ENCODE data around the gene RAPGEF4. TPM values are rescaled to one million over a fixed set of nuclear protein-coding genes. Genes with fewer than 3 reads are reported as not detected.

The RAPGEF4 gene
- total and polyA plus RNA-seq, 3 experiments from 2014 or later: not detected

DNA sequence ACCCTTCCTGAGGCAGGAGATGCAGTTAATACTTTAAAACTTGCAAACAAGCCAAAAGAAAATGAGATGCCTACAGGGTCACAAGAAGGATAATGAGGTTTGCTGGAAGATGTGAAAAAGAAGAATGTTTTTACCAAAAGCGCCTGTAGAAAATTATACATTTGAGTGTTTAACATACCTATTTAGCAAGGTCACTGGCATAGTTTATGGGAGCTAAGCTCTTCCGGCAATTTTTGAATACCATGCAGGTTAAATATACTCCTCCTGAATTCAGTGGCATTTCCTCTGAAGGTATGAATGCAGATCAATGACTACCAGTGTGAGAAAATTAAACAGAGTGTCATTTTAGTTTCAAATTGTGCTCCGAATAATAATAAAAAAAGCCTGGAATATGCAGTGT lies 318.8 kb downstream of the RAPGEF4 start:
- Histone ChIP-seq H3K27ac (ENCODE audit: low read depth, low read length) (no peak overlapping the region), H3K4me1 (ENCODE audit: insufficient read depth, low read length) (no peaks in the 10 kb centered on the region), H3K36me3 (ENCODE audit: insufficient read depth, low read length) (no peaks in the 10 kb centered on the region), H3K9me3 (ENCODE audit: low read length) (no peaks in the 10 kb centered on the region), H3K27me3 (ENCODE audit: insufficient read depth, low read length, poor library complexity, severe bottlenecking) (no peaks in the 10 kb centered on the region), H3K4me3 (ENCODE audit: low read length) (no peak overlapping the region)
- no peaks in the 10 kb centered on the region for H3K4me1 Mint-ChIP-seq
- ChIA-PET CTCF (no interaction called here), POLR2A (no interaction called here)
- H3K9me3 Mint-ChIP-seq: no peaks in the 10 kb centered on the region
- no peak overlapping the region for H3K4me3 Mint-ChIP-seq
- H3K36me3 Mint-ChIP-seq: no peaks in the 10 kb centered on the region
- no peak overlapping the region for H3K27ac Mint-ChIP-seq
- peaks cover 6 to 26% of the 10 kb centered on the region in 2 donors for H3K27me3 Mint-ChIP-seq
- no peak for DNase-seq

DNA sequence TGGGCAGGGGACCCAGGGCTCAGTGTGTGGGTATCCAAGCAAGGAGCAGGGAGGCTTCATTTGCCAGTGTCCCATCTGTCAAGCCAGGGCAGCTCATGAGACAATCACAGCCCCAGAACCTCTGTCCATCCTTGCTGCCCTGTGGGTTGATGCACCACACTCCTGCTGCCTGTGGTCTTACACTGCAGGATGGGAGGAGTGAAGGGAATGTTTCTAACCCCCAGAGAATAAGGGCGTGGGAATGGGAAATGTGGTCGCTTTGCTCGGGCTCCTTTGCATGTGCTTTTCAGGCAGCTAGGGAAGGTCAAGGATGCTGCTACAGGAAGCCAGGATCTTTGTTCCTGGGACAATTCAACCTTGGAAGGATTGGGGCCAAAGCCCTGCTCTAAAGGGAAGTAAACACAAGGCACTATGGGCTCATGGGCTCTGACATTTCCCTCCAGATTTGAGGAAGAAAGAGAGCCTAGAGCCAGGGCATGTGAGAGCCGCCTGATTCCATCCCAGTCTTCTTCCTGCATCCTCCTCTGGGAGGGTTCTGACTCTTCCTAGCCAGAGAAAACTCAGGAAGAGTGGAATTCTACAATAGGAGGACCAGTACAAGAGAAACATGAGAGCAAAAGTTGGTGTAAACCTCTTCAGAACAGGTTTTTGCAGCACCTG lies 321.2 kb downstream of the RAPGEF4 start:
- Mint-ChIP-seq H3K27me3 (peaks cover 6 to 31% of the 10 kb centered on the region in 2 donors), H3K4me3 (no peak overlapping the region), H3K9me3 (no peaks in the 10 kb centered on the region), H3K27ac (no peak overlapping the region), H3K4me1 (no peaks in the 10 kb centered on the region), H3K36me3 (no peaks in the 10 kb centered on the region)
- Histone ChIP-seq H3K36me3 (ENCODE audit: insufficient read depth, low read length) (no peaks in the 10 kb centered on the region), H3K27me3 (ENCODE audit: insufficient read depth, low read length, poor library complexity, severe bottlenecking) (no peaks in the 10 kb centered on the region), H3K4me1 (ENCODE audit: insufficient read depth, low read length) (no peaks in the 10 kb centered on the region), H3K27ac (ENCODE audit: low read depth, low read length) (no peak overlapping the region), H3K9me3 (ENCODE audit: low read length) (no peaks in the 10 kb centered on the region), H3K4me3 (ENCODE audit: low read length) (no peak overlapping the region)
- ChIA-PET POLR2A (no interaction called here), CTCF (no interaction called here)
- DNase-seq: no peak

DNA sequence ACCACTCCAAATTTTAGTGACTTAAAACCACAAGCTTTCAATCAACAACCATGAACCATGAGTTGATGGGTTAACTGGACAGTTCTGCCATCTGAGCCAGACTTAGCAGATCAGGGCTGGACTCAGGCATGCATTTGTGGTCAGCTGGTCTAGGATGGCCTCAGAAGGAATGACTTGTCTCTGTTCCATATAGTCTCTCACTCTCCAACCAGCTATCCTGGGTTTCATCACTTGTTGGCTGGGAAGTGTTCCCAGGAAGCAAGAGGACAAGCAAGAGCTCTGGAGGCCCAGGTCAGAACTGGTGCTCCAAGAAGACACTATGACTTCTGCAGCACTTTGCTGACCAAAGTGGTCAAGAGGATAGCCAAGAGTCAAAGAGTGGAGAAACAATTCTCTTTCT lies 322.5 kb downstream of the RAPGEF4 start:
- H3K9me3 Mint-ChIP-seq: no peaks in the 10 kb centered on the region
- Histone ChIP-seq H3K36me3 (ENCODE audit: insufficient read depth, low read length) (no peaks in the 10 kb centered on the region), H3K9me3 (ENCODE audit: low read length) (no peaks in the 10 kb centered on the region), H3K27ac (ENCODE audit: low read depth, low read length) (no peak overlapping the region), H3K4me3 (ENCODE audit: low read length) (no peak overlapping the region), H3K27me3 (ENCODE audit: insufficient read depth, low read length, poor library complexity, severe bottlenecking) (no peaks in the 10 kb centered on the region), H3K4me1 (ENCODE audit: insufficient read depth, low read length) (no peaks in the 10 kb centered on the region)
- H3K36me3 Mint-ChIP-seq: no peaks in the 10 kb centered on the region
- H3K27ac Mint-ChIP-seq: no peak overlapping the region
- H3K4me1 Mint-ChIP-seq: no peaks in the 10 kb centered on the region
- ChIA-PET POLR2A (no interaction called here), CTCF (no interaction called here)
- no peak for DNase-seq
- H3K4me3 Mint-ChIP-seq: no peak overlapping the region
- peaks cover 3 to 33% of the 10 kb centered on the region in 2 donors for H3K27me3 Mint-ChIP-seq

DNA sequence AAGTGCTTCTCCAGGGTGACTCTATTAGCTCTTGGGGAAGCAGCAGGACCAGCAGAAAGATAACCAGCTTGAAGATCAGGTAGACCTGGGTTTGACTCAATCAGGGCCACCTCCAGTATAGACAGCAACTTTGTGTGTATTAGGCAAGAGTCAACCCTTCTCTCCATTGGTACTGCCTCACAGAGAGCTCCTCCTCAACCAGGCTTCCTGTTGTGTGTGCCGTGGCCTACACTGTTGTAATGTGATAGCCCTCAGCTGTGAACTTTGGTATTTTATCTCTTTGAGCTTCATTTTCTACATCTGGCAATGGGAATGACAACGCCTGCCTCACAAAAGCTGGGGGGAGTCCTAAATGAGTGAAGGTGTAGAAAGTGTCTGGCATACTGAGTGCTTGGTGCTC lies 323.0 kb downstream of the RAPGEF4 start:
- H3K4me3 ChIP-seq (ENCODE audit: low read length): no peak overlapping the region
- H3K9me3 ChIP-seq (ENCODE audit: low read length): no peaks in the 10 kb centered on the region
- H3K36me3 ChIP-seq (ENCODE audit: insufficient read depth, low read length): no peaks in the 10 kb centered on the region
- no peak for DNase-seq
- H3K4me1 ChIP-seq (ENCODE audit: insufficient read depth, low read length): no peaks in the 10 kb centered on the region
- H3K27ac Mint-ChIP-seq: no peak overlapping the region
- POLR2A ChIA-PET: no interaction called here
- H3K4me3 Mint-ChIP-seq: no peak overlapping the region
- H3K4me1 Mint-ChIP-seq: no peaks in the 10 kb centered on the region
- no peaks in the 10 kb centered on the region for H3K27me3 ChIP-seq (ENCODE audit: insufficient read depth, low read length, poor library complexity, severe bottlenecking)
- H3K36me3 Mint-ChIP-seq: no peaks in the 10 kb centered on the region
- no peak overlapping the region for H3K27ac ChIP-seq (ENCODE audit: low read depth, low read length)
- CTCF ChIA-PET: no interaction called here
- peaks cover 2 to 29% of the 10 kb centered on the region in 2 donors for H3K27me3 Mint-ChIP-seq
- no peaks in the 10 kb centered on the region for H3K9me3 Mint-ChIP-seq

DNA sequence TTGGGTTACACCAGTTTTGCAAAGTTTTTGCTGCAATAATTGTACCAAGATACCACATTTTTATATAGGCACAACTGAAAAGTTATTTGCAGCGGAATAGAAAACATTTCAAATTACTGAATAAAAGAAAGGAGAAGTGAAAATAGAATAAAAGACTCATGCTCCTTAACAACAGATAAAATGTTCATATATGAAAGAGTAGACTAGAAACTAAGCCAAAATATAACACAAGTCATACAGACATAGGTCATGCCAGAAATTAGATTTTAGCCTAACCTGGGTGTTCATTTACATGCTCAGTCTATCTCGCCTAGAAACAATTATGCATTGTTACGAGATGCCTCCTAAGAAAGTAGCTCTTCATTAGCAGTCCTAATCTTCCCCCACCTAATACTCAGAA lies 323.6 kb downstream of the RAPGEF4 start:
- Histone ChIP-seq H3K27ac (ENCODE audit: low read depth, low read length) (no peak overlapping the region), H3K27me3 (ENCODE audit: insufficient read depth, low read length, poor library complexity, severe bottlenecking) (no peaks in the 10 kb centered on the region), H3K4me3 (ENCODE audit: low read length) (no peak overlapping the region), H3K4me1 (ENCODE audit: insufficient read depth, low read length) (no peaks in the 10 kb centered on the region), H3K9me3 (ENCODE audit: low read length) (no peaks in the 10 kb centered on the region), H3K36me3 (ENCODE audit: insufficient read depth, low read length) (no peaks in the 10 kb centered on the region)
- no peak for DNase-seq
- no peak overlapping the region for H3K4me3 Mint-ChIP-seq
- no peaks in the 10 kb centered on the region for H3K36me3 Mint-ChIP-seq
- peaks cover 2 to 33% of the 10 kb centered on the region in 2 donors for H3K27me3 Mint-ChIP-seq
- no peaks in the 10 kb centered on the region for H3K9me3 Mint-ChIP-seq
- CTCF ChIA-PET: no interaction called here
- H3K4me1 Mint-ChIP-seq: no peaks in the 10 kb centered on the region
- POLR2A ChIA-PET: no interaction called here
- H3K27ac Mint-ChIP-seq: no peak overlapping the region

DNA sequence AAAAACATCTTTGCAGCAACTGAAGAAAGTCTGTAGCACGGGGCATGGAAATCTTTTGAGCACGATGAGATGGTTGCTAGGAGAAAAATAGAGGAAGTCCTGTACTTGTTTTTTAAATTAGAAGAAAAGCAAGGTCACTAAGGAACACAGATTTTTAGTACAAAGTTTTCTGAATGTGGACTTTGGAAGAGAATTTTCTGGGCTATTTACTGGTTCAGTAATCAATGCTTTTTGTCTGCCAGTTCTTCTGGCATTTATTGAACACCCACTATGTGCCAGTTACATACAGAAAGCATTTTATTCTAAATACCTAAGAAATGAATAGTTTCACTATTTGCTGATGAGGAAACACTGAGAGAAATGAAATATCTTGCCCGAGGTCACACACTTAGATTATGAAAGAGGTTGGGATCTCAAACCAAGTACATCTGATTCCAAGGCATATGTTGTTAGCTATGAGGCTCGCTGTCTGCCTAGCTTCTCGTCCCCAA lies 324.4 kb downstream of the RAPGEF4 start:
- no peaks in the 10 kb centered on the region for H3K4me1 ChIP-seq (ENCODE audit: insufficient read depth, low read length)
- no peaks in the 10 kb centered on the region for H3K9me3 ChIP-seq (ENCODE audit: low read length)
- H3K4me1 Mint-ChIP-seq: no peaks in the 10 kb centered on the region
- POLR2A ChIA-PET: no interaction called here
- peaks cover under 1 to 25% of the 10 kb centered on the region in 2 donors for H3K27me3 Mint-ChIP-seq
- H3K9me3 Mint-ChIP-seq: no peaks in the 10 kb centered on the region
- no peaks in the 10 kb centered on the region for H3K36me3 ChIP-seq (ENCODE audit: insufficient read depth, low read length)
- H3K27ac Mint-ChIP-seq: no peak overlapping the region
- CTCF ChIA-PET: no interaction called here
- H3K4me3 Mint-ChIP-seq: no peak overlapping the region
- H3K27me3 ChIP-seq (ENCODE audit: insufficient read depth, low read length, poor library complexity, severe bottlenecking): no peaks in the 10 kb centered on the region
- no peaks in the 10 kb centered on the region for H3K36me3 Mint-ChIP-seq
- no peak overlapping the region for H3K27ac ChIP-seq (ENCODE audit: low read depth, low read length)
- no peak for DNase-seq
- H3K4me3 ChIP-seq (ENCODE audit: low read length): no peak overlapping the region

DNA sequence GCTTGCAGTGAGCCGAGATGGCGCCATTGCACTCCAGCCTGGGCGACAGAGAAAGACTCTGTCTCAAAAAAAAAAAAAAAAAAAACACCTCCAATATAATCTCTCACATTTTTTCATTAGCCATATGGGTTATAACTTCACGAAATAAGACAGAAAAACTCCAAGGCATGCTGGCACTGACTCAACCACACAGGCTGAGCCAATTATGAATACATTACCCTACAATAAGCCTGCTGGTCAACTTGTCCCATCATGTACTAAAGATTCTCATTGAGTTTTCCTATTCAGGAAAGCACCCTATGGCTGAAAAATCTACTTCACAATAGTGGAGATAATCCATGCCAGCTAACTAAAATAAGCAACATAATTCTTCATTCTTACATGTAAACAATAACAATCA lies 327.2 kb downstream of the RAPGEF4 start:
- no peaks in the 10 kb centered on the region for H3K27me3 ChIP-seq (ENCODE audit: insufficient read depth, low read length, poor library complexity, severe bottlenecking)
- H3K9me3 Mint-ChIP-seq: no peaks in the 10 kb centered on the region
- ChIA-PET POLR2A (no interaction called here), CTCF (no interaction called here)
- H3K4me3 Mint-ChIP-seq: no peak overlapping the region
- H3K27me3 Mint-ChIP-seq: peaks cover 0 to 30% of the 10 kb centered on the region in 2 donors
- no peak overlapping the region for H3K4me3 ChIP-seq (ENCODE audit: low read length)
- no peak overlapping the region for H3K27ac ChIP-seq (ENCODE audit: low read depth, low read length)
- no peaks in the 10 kb centered on the region for H3K9me3 ChIP-seq (ENCODE audit: low read length)
- no peaks in the 10 kb centered on the region for H3K4me1 ChIP-seq (ENCODE audit: insufficient read depth, low read length)
- no peaks in the 10 kb centered on the region for H3K36me3 ChIP-seq (ENCODE audit: insufficient read depth, low read length)
- H3K36me3 Mint-ChIP-seq: no peaks in the 10 kb centered on the region
- H3K4me1 Mint-ChIP-seq: no peaks in the 10 kb centered on the region
- no peak for DNase-seq
- no peak overlapping the region for H3K27ac Mint-ChIP-seq

DNA sequence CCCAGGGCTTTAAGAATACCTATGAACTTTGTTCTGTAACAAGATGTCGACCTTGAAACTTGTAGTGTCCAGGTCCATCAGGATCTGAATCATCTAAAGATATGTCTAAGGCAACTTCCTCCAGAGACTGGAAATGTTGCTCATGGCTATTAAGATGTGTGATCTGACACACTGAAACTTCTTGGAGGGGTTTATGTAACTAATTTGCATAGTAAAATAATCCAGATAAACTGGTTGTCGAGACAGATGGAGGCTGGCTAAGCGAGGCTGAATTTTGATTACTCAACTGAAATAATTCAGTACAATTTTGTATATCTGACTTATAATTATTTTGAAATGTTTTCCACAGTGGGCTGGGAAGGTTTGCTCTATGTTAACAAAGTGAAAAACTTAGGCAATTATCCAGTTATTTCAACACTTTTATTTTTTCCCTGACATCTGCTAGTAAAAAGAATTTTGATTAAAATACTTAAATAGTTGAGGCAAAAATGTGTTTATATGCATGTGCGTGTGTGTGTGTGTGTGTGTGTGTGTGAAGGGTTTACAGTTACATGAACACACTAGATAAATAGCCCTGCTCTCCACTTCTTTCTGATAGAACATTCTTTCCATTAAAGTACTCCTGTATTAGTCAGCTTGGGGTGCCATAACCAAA lies 328.6 kb downstream of the RAPGEF4 start:
- no peaks in the 10 kb centered on the region for H3K4me1 Mint-ChIP-seq
- Histone ChIP-seq H3K36me3 (ENCODE audit: insufficient read depth, low read length) (no peaks in the 10 kb centered on the region), H3K4me3 (ENCODE audit: low read length) (no peak overlapping the region), H3K9me3 (ENCODE audit: low read length) (no peaks in the 10 kb centered on the region), H3K4me1 (ENCODE audit: insufficient read depth, low read length) (no peaks in the 10 kb centered on the region), H3K27ac (ENCODE audit: low read depth, low read length) (no peak overlapping the region), H3K27me3 (ENCODE audit: insufficient read depth, low read length, poor library complexity, severe bottlenecking) (no peaks in the 10 kb centered on the region)
- no peaks in the 10 kb centered on the region for H3K9me3 Mint-ChIP-seq
- no peak overlapping the region for H3K4me3 Mint-ChIP-seq
- H3K27ac Mint-ChIP-seq: no peak overlapping the region
- ChIA-PET CTCF (interaction anchor here (0.7 kb wide), 1 partner anchor 24 kb away, joined by 3 read pairs; no protein-coding TSS in a partner anchor), POLR2A (no interaction called here)
- H3K36me3 Mint-ChIP-seq: no peaks in the 10 kb centered on the region
- DNase-seq: no peak
- H3K27me3 Mint-ChIP-seq: peaks cover 0 to 30% of the 10 kb centered on the region in 2 donors
